Measurements from ENCODE around the gene CSMD2.

CSMD2 gene

GRCh38 chr1:33576821-33577599 is 588.0 kb downstream of the CSMD2 start:
- Histone ChIP-seq H3K9ac (ENCODE audit: low read length) (no peak overlapping the region), H3K9me3 (ENCODE audit: control insufficient read depth, insufficient read depth, low read depth, low read length) (no peaks in the 10 kb centered on the region), H3K4me1 (ENCODE audit: control insufficient read depth, insufficient read depth, low read length) (peaks cover 6% of the 10 kb centered on the region; the same call in 1 of the 2 replicates), H3K4me3 (ENCODE audit: low read depth, low read length) (no peak overlapping the region), H3K27ac (ENCODE audit: low read depth, low read length) (no peak overlapping the region), H3K27me3 (ENCODE audit: control insufficient read depth, insufficient read depth, low read length) (no peaks in the 10 kb centered on the region), H3K36me3 (ENCODE audit: control insufficient read depth, insufficient read depth, low read length) (no peaks in the 10 kb centered on the region)

GRCh38 chr1:33575324-33575879 is 589.6 kb downstream of the CSMD2 start:
- Histone ChIP-seq H3K4me1 (ENCODE audit: control insufficient read depth, insufficient read depth, low read length) (peaks cover 6% of the 10 kb centered on the region; the same call in 1 of the 2 replicates), H3K36me3 (ENCODE audit: control insufficient read depth, insufficient read depth, low read length) (no peaks in the 10 kb centered on the region), H3K27me3 (ENCODE audit: control insufficient read depth, insufficient read depth, low read length) (no peaks in the 10 kb centered on the region), H3K4me3 (ENCODE audit: low read depth, low read length) (no peak overlapping the region), H3K9me3 (ENCODE audit: control insufficient read depth, insufficient read depth, low read depth, low read length) (no peaks in the 10 kb centered on the region), H3K9ac (ENCODE audit: low read length) (no peak overlapping the region), H3K27ac (ENCODE audit: low read depth, low read length) (no peak overlapping the region)

GRCh38 chr1:33573661-33574060 is 591.4 kb downstream of the CSMD2 start:
- H3K27ac ChIP-seq (ENCODE audit: low read depth, low read length) = no peak overlapping the region
- no peaks in the 10 kb centered on the region for H3K36me3 ChIP-seq (ENCODE audit: control insufficient read depth, insufficient read depth, low read length)
- no peak overlapping the region for H3K4me3 ChIP-seq (ENCODE audit: low read depth, low read length)

GRCh38 chr1:33572387-33572786 is 592.6 kb downstream of the CSMD2 start:
- Histone ChIP-seq H3K9ac (ENCODE audit: low read length) (no peak overlapping the region), H3K27me3 (ENCODE audit: control insufficient read depth, insufficient read depth, low read length) (no peaks in the 10 kb centered on the region), H3K4me3 (ENCODE audit: low read depth, low read length) (no peak overlapping the region), H3K27ac (ENCODE audit: low read depth, low read length) (no peak overlapping the region), H3K4me1 (ENCODE audit: control insufficient read depth, insufficient read depth, low read length) (peaks cover 5% of the 10 kb centered on the region; the same call in 1 of the 2 replicates), H3K36me3 (ENCODE audit: control insufficient read depth, insufficient read depth, low read length) (no peaks in the 10 kb centered on the region), H3K9me3 (ENCODE audit: control insufficient read depth, insufficient read depth, low read depth, low read length) (no peaks in the 10 kb centered on the region)

More at GRCh38 chr1:33573661-33574060, 591.4 kb downstream of the CSMD2 start:
- Histone ChIP-seq H3K4me1 (ENCODE audit: control insufficient read depth, insufficient read depth, low read length) (peaks cover 6% of the 10 kb centered on the region; the same call in 1 of the 2 replicates), H3K27me3 (ENCODE audit: control insufficient read depth, insufficient read depth, low read length) (no peaks in the 10 kb centered on the region), H3K9ac (ENCODE audit: low read length) (no peak overlapping the region), H3K9me3 (ENCODE audit: control insufficient read depth, insufficient read depth, low read depth, low read length) (no peaks in the 10 kb centered on the region)

- no peaks in the 10 kb centered on the region for H3K36me3 ChIP-seq (ENCODE audit: control insufficient read depth, insufficient read depth, low read length)
Observed at GRCh38 chr1:33569331-33569730, 595.7 kb downstream of the CSMD2 start.

GRCh38 chr1:33563699-33564098 is 601.3 kb downstream of the CSMD2 start:
- H3K4me1 ChIP-seq (ENCODE audit: control insufficient read depth, insufficient read depth, low read length) = no peaks in the 10 kb centered on the region
- no peak overlapping the region for H3K4me3 ChIP-seq (ENCODE audit: low read depth, low read length)
- no peaks in the 10 kb centered on the region for H3K9me3 ChIP-seq (ENCODE audit: control insufficient read depth, insufficient read depth, low read depth, low read length)
- H3K27me3 ChIP-seq (ENCODE audit: control insufficient read depth, insufficient read depth, low read length) = no peaks in the 10 kb centered on the region
- no peak overlapping the region for H3K27ac ChIP-seq (ENCODE audit: low read depth, low read length)
- no peak overlapping the region for H3K9ac ChIP-seq (ENCODE audit: low read length)
- H3K36me3 ChIP-seq (ENCODE audit: control insufficient read depth, insufficient read depth, low read length) = no peaks in the 10 kb centered on the region

More at GRCh38 chr1:33569331-33569730, 595.7 kb downstream of the CSMD2 start:
- no peak overlapping the region for H3K4me3 ChIP-seq (ENCODE audit: low read depth, low read length)
- no peaks in the 10 kb centered on the region for H3K27me3 ChIP-seq (ENCODE audit: control insufficient read depth, insufficient read depth, low read length)
- H3K9ac ChIP-seq (ENCODE audit: low read length) = no peak overlapping the region
- no peaks in the 10 kb centered on the region for H3K9me3 ChIP-seq (ENCODE audit: control insufficient read depth, insufficient read depth, low read depth, low read length)
- H3K4me1 ChIP-seq (ENCODE audit: control insufficient read depth, insufficient read depth, low read length) = no peaks in the 10 kb centered on the region
- H3K27ac ChIP-seq (ENCODE audit: low read depth, low read length) = no peak overlapping the region

- Histone ChIP-seq H3K4me1 (ENCODE audit: control insufficient read depth, insufficient read depth, low read length) (no peaks in the 10 kb centered on the region), H3K36me3 (ENCODE audit: control insufficient read depth, insufficient read depth, low read length) (no peaks in the 10 kb centered on the region), H3K9me3 (ENCODE audit: control insufficient read depth, insufficient read depth, low read depth, low read length) (no peaks in the 10 kb centered on the region), H3K27ac (ENCODE audit: low read depth, low read length) (no peak overlapping the region), H3K4me3 (ENCODE audit: low read depth, low read length) (no peak overlapping the region), H3K27me3 (ENCODE audit: control insufficient read depth, insufficient read depth, low read length) (no peaks in the 10 kb centered on the region), H3K9ac (ENCODE audit: low read length) (no peak overlapping the region)
Observed at GRCh38 chr1:33562563-33562962, 602.5 kb downstream of the CSMD2 start.

- Histone ChIP-seq H3K27me3 (ENCODE audit: control insufficient read depth, insufficient read depth, low read length) (no peaks in the 10 kb centered on the region), H3K4me1 (ENCODE audit: control insufficient read depth, insufficient read depth, low read length) (no peaks in the 10 kb centered on the region), H3K9me3 (ENCODE audit: control insufficient read depth, insufficient read depth, low read depth, low read length) (no peaks in the 10 kb centered on the region), H3K27ac (ENCODE audit: low read depth, low read length) (no peak overlapping the region), H3K36me3 (ENCODE audit: control insufficient read depth, insufficient read depth, low read length) (no peaks in the 10 kb centered on the region), H3K4me3 (ENCODE audit: low read depth, low read length) (no peak overlapping the region), H3K9ac (ENCODE audit: low read length) (no peak overlapping the region)
Observed at GRCh38 chr1:33561576-33561975, 603.5 kb downstream of the CSMD2 start.

GRCh38 chr1:33560680-33561079 is 604.4 kb downstream of the CSMD2 start:
- H3K9ac ChIP-seq (ENCODE audit: low read length) = no peak overlapping the region

GRCh38 chr1:33548721-33549120 is 616.3 kb downstream of the CSMD2 start:
- Histone ChIP-seq H3K27me3 (ENCODE audit: control insufficient read depth, insufficient read depth, low read length) (no peaks in the 10 kb centered on the region), H3K9me3 (ENCODE audit: control insufficient read depth, insufficient read depth, low read depth, low read length) (peaks cover 25% of the 10 kb centered on the region), H3K9ac (ENCODE audit: low read length) (no peak overlapping the region), H3K27ac (ENCODE audit: low read depth, low read length) (no peak overlapping the region), H3K4me1 (ENCODE audit: control insufficient read depth, insufficient read depth, low read length) (no peaks in the 10 kb centered on the region), H3K4me3 (ENCODE audit: low read depth, low read length) (no peak overlapping the region), H3K36me3 (ENCODE audit: control insufficient read depth, insufficient read depth, low read length) (no peaks in the 10 kb centered on the region)

More at GRCh38 chr1:33560680-33561079, 604.4 kb downstream of the CSMD2 start:
- Histone ChIP-seq H3K36me3 (ENCODE audit: control insufficient read depth, insufficient read depth, low read length) (no peaks in the 10 kb centered on the region), H3K9me3 (ENCODE audit: control insufficient read depth, insufficient read depth, low read depth, low read length) (no peaks in the 10 kb centered on the region), H3K27me3 (ENCODE audit: control insufficient read depth, insufficient read depth, low read length) (no peaks in the 10 kb centered on the region), H3K4me3 (ENCODE audit: low read depth, low read length) (no peak overlapping the region), H3K27ac (ENCODE audit: low read depth, low read length) (no peak overlapping the region), H3K4me1 (ENCODE audit: control insufficient read depth, insufficient read depth, low read length) (no peaks in the 10 kb centered on the region)

GRCh38 chr1:33548319-33548718 is 616.7 kb downstream of the CSMD2 start:
- H3K9me3 ChIP-seq (ENCODE audit: control insufficient read depth, insufficient read depth, low read depth, low read length) = peaks cover 25% of the 10 kb centered on the region

More at GRCh38 chr1:33548319-33548718, 616.7 kb downstream of the CSMD2 start:
- Histone ChIP-seq H3K27me3 (ENCODE audit: control insufficient read depth, insufficient read depth, low read length) (no peaks in the 10 kb centered on the region), H3K36me3 (ENCODE audit: control insufficient read depth, insufficient read depth, low read length) (no peaks in the 10 kb centered on the region), H3K9ac (ENCODE audit: low read length) (no peak overlapping the region), H3K27ac (ENCODE audit: low read depth, low read length) (no peak overlapping the region), H3K4me1 (ENCODE audit: control insufficient read depth, insufficient read depth, low read length) (no peaks in the 10 kb centered on the region), H3K4me3 (ENCODE audit: low read depth, low read length) (no peak overlapping the region)
